ENCODE results near the gene MYO19.

GRCh38 chr17:36525113-36525512, 9.6 kb downstream of the MYO19 start:
- TF ChIP-seq SIN3A (IDR thresholded peaks at IDR 0.05; ENCODE audit: borderline replicate concordance, insufficient read depth, low read length): no peak
- TF ChIP-seq REST (IDR thresholded peaks at IDR 0.05; ENCODE audit: insufficient read depth in 1 of 2, low read depth in 2 of 2, low read length in 2 of 2): no peak
- TF ChIP-seq POLR2AphosphoS5 (IDR thresholded peaks at IDR 0.05; ENCODE audit: low read depth, low read length): no peak

Data from PFSK-1 (cell line).